Stomach (tissue), 4 donors: Measurements from ENCODE around the gene TMEM129.

Experiments used
- POLR2AphosphoS5 ChIP-seq, 3 donors: sonication (generic); formaldehyde crosslinking; IDR thresholded peaks; one replicate each; pipeline ENCODE4 v1.6.1; 2016; ENCODE audit warnings: antibody characterized with exemption in 3 of 3
- TF ChIP-seq, protein P1 (sequence below), 7 experiments: fragments of 450-650 bp in 4 of 7; fragments of 200-600 bp in 3 of 7; sonication (generic) in 3 of 7; IDR thresholded peaks; one replicate each; pipeline ENCODE4 v1.5.1; 2016 to 2019; ENCODE audit warnings: antibody characterized with exemption in 7 of 7, control low read depth in 2 of 7, mild to moderate bottlenecking in 1 of 7

DNA sequence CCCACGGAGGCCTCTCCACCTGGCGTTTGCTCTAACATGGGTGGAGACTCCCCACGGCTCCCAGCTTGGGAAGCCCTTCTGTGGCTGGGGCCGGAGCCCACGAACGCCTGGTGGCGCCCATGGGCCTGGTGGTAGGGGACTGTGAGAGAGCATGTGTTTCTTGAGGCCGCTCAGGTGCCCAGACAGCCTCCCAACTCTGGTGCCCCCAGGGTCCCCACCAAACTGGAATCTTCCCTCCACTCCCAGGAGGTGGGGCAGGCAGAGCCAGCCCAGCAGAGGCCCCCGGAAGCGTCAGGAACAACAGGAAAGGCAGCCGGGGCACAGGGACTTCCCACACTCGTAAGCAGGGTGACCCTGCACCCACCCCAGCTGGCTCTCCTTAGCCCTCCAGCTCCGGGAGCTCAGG, 38.7 kb upstream of the TMEM129 start:
- TF ChIP-seq, protein P1, sequence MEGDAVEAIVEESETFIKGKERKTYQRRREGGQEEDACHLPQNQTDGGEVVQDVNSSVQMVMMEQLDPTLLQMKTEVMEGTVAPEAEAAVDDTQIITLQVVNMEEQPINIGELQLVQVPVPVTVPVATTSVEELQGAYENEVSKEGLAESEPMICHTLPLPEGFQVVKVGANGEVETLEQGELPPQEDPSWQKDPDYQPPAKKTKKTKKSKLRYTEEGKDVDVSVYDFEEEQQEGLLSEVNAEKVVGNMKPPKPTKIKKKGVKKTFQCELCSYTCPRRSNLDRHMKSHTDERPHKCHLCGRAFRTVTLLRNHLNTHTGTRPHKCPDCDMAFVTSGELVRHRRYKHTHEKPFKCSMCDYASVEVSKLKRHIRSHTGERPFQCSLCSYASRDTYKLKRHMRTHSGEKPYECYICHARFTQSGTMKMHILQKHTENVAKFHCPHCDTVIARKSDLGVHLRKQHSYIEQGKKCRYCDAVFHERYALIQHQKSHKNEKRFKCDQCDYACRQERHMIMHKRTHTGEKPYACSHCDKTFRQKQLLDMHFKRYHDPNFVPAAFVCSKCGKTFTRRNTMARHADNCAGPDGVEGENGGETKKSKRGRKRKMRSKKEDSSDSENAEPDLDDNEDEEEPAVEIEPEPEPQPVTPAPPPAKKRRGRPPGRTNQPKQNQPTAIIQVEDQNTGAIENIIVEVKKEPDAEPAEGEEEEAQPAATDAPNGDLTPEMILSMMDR (IDR thresholded peaks at IDR 0.05): no peak
- no peak for TF ChIP-seq POLR2AphosphoS5 (IDR thresholded peaks at IDR 0.05)
